Epithelial cell of prostate (primary cell): ENCODE data around the gene CSTPP1.
A peak's percentile ranks its signal among the peaks of the same experiment; 100 is the strongest.
"Not testable (repeated sequence)": the region's sequence is repeated elsewhere in the genome, so short reads cannot be mapped to it uniquely, and the experiment has no call there.

Experiments
- DNase-seq: peaks from one replicate; pipeline ENCODE4 v3.0.0-alpha.2; 2011; ENCODE audit warnings: low read depth, low spot score
- H3K27ac ChIP-seq: fragments of 450-650 bp; 2 replicates; pipeline ENCODE4 v1.5.1; 2017; ENCODE audit warnings: mild to moderate bottlenecking

Gene CSTPP1

DNA sequence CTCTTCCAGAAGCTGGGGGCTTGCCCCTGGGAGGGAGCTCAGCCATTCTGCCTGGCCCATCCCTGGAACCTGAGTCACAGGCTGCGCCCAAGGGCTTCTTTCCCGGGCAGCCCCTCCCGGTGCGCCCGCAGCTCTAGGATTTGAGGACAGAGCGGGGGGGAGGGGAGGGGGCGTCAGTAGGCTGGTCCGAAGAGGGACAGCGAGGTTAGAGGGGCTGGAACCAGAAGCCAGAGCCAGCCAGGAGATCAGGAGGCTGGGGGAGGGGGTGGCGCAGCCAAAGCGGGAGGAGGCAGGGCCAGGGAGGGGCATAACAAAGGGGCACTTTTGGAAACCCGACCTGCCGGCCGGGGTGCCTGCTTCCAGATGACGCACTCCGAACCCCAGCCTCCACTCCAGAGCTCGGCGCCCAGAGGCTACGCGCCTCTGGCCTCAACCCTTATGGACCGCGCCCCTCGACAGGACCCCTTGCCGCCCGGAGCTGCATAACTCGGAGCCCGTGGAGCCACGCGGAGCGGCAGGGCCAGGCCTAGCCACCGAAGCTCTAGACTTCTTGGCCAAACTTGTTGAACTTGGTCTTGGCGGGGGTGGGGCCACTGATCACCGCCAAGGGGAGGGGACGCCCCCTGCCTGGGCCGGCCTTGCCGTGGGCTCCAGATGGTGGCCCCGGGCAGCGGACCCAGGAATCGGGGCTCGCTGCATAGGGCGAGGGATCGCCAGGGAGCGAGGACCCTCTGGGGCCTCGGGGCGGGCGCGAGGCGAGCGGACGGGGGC is 248.9 kb downstream of the CSTPP1 start:
- peak overlapping the region; percentile 89 for H3K27ac ChIP-seq

DNA sequence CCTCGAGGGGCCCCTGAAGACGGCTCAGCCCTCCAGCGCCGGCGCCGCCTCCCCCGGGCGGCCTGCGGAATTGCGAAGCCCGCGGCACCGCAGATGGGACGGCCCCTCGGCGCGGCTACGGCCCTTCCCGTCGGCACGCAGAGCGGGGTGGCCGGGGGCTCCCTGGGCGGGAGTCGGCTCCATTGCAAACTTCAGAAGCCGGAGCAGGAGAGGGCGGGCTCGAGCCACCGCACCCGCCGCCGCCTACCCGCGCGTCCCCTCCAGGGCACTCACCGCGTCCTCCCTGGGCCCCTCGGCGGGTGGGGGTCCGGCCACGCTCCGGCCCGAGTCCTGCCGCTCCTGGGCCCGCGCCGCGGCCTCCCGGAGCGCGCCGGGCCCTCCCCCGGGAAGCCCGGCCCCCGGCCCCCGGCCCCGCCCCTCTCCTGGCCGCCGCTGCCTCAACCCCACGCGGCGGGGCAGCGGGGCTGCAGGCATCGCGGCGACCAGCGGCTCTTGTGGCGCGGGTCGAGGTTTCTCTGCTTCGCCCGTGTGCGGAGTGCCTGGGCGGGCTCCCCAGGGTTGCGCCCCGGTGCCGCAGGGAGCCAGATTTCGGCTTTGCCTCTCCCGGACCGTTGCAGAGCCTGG is 249.6 kb downstream of the CSTPP1 start, which contains the start of gene PACSIN3:
Gene PACSIN3, minus strand, starts transcription at position 359 of the 624 bp plus-strand sequence. CDS start 3,707 bp downstream, outside the sequence.
- H3K27ac ChIP-seq, result peak within 1 kb of the TSS; percentile 89
- no peak for DNase-seq

More for the DNA sequence above, 248.9 kb downstream of the CSTPP1 start:
- DNase-seq, result no peak

DNA sequence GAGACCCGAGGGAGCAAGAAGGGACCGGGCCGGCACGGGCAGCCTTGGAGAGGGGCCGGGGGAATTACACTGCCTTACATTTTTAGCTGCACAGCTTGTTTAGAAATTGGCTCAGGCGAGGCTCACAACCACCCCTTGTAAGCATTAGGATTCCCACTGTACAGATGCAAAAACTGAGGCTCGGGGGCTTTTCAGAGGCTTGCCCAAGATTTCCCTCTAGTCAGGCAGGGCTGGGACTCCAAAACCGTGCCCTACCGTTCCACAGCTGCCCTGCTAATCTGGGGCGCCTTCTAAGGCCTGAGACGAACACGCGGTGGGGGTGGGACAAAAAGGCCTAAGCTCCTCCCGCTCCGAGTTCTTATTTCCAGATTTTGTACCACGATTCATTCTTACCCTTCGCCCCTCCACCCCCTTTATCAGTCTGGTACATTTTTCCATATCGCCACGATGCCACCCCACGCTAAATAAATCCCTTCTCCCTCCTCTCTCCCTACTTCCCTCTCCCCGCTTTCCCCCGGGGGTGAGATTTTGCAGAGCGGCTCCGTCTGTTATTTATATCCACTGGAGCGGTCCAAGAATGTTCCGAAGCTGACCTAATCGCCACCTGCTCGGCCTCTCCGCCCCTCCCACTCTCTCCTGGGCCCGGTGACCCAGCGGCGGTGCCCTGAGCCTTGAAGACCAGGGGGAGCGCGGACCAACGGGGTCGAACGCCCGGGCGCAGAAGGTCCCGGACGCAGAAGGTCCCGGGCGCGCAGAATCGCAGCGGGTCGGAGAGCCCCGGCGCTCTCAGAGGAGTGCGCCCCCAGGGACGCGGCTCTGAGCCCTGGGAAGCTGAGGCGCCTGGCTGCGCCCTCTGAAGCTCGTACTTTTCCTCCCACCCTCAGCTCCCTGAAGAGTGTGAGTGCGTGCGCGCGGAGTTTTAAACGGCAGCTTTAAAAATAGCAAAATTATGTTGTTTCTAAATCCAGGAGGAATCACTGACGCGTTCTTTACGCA is 250.4 kb downstream of the CSTPP1 start:
- DNase-seq, result no peak

DNA sequence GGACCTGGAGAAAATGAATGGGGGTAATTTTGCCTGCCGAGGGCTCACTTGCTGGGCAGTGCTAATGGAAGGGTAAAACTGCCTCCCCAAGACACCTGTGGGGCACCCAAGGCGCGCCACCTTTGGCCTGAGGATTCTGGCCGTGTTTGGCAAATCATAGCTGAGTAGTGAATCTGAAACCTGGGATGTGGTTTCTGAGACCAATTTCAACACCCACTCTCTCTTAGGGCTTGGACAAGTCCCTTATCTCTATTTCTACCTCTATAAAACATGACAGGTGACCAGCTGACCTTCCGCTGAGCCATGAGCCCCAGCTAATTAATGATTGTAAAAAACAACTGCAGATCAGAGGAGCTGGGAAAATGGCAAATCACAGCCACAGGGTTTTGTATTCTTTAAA is 251.2 kb downstream of the CSTPP1 start:
- DNase-seq, result no peak
- peak overlapping the region; percentile 89 for H3K27ac ChIP-seq

More for the DNA sequence above, 250.4 kb downstream of the CSTPP1 start:
- H3K27ac ChIP-seq, result peak overlapping the region; percentile 89

DNA sequence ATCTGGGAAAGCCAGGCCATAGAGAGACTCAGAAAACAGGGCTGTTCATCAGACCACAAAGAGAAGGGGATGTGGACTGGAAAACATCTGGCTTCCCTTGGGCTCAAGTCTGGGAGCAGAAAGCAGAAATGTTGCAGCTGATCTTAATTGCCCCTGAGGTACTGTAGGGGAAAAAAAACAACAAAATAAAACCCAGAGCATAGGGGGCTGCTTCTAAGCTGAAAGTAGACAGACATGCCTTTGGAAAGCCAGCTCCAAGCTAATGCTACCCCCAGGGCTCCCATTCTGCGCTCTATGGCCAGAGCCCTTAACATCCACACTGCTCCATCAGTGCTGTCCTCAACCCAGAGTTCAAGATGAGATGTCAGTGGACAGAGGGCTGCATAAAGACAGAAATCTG is 251.7 kb downstream of the CSTPP1 start:
- DNase-seq, result no peak
- H3K27ac ChIP-seq, result peak overlapping the region; percentile 89

DNA sequence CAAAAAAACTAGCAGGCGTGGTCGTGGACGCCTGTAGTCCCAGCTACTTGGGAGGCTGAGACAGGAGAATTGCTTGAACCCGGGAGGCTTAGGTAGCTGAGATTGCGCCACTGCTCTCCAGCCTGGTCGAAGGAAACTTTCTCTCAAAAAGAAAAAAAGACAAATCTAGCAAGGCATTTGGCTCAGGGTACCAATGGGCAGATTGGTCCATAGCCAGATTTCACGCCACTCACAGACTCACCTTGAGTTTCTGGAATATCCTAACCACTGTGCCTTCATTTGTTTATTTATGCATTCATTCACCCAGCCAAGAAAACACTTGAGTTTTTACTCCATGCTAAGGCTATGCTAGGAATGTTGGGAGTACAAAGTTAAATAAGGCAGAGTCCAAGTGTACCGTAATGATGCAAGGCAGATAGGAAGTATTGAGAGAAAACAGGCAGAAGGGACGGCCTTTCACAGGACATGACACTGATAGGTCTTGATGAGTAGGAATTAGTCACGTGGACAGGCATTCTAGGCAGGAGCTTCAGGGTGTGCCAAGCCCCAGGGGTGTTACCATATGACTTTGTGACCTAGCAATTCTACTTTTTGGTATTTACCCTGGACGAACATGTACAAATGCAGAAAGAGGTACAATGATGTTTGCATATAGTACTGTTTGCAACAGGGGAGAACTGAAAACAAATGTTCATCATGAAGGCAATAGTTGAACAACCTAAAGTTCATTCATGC is 252.7 kb downstream of the CSTPP1 start:
- peak overlapping the region; percentile 89 for H3K27ac ChIP-seq
- peak; percentile 74 for DNase-seq

DNA sequence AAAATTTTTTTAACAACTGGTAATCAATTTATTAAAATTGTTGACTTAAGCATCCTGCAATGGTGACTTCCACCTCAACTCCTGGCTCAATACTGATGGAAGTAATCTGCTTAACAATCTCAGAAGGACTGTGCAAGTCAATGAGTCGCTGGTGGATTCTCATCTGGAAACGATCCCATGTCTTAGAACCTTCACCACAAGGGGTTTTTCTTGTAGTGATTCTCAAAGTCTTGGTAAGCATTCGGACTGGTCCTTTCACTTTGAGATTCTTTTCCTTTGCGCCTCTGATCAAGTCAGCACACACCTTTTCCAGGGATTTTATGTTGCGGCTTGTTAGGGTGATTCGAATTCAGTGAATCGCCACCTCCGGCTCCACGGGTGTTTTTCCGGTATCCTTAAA is 254.6 kb downstream of the CSTPP1 start:
- not testable (repeated sequence) for H3K27ac ChIP-seq, DNase-seq

DNA sequence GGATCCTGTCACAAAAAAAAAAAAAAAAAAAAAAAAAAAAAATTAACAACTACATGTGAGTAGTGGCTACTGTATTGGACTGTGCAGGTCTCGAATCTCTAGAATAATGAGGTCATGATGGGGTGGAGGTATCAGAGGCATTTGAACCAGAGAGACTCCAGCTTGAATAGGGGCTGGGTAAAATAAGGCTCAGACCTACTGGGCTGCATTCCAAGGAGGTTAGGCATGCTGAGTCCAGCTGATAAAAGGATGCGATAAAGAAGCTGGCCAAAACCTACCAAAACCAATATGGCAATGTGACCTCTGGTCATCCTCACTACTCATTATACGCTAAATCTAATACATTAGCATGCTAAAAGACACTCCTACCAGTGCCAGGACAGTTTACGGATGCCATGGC is 255.6 kb downstream of the CSTPP1 start:
- H3K27ac ChIP-seq, result no peak overlapping the region
- no peak for DNase-seq

DNA sequence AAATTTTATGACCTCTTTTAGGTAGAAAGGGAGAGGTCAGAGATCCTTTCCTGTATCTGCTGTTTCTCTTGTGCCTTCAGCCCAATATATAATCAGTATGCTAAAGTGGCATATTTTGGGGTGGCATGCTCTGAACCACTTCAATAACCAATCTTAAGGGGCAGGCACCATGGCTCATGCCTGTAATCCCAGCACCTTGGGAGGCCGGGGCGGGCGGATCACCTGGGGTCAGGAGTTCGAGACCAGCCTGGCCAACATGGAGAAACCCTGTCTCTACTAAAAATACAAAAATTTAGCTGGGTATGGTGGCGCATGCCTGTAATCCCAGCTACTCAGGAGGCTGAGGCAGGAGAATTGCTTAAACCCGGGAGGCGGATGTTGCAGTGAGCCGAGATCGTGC is 261.6 kb downstream of the CSTPP1 start:
- H3K27ac ChIP-seq, DNase-seq: not testable (repeated sequence)

DNA sequence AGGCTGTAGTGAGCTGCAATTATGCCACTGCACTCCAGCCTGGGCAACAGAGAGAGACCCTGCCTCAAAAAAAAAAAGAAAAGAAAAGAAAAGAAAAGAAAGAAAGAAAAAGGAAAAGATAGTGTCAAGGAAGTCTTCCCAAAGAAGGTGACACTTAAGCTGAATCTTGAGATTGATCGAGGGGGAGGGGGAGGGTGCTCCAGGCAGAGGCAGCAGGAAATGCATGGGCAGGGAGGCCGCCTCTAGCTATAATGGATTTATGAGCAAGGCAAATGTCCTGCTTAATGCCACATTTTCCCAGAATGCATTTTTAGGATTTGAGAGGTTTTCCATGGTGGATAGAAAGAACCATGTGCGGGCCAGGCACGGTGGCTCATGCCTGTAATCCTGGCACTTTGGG is 264.5 kb downstream of the CSTPP1 start:
- no peak overlapping the region for H3K27ac ChIP-seq
- no peak for DNase-seq

DNA sequence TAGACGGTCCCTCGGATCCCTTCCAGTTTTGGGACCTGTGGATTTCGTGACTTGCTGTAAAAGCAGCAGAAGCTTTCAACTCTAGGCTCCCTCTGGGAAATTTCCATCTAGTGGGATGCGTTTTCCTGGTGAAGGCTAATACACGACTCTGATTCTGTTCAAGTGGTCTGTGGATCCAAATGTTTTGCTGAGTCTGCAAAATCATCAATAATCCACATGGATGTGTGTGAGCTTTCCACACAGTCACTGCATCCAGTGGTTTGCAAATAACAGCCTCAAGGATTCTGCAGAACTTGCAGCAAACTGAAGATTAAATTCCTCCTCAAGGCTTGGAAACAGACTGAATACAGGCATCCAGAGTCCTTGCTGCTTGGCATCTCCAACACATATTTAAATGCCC is 266.0 kb downstream of the CSTPP1 start:
- DNase-seq, result no peak
- no peak overlapping the region for H3K27ac ChIP-seq

DNA sequence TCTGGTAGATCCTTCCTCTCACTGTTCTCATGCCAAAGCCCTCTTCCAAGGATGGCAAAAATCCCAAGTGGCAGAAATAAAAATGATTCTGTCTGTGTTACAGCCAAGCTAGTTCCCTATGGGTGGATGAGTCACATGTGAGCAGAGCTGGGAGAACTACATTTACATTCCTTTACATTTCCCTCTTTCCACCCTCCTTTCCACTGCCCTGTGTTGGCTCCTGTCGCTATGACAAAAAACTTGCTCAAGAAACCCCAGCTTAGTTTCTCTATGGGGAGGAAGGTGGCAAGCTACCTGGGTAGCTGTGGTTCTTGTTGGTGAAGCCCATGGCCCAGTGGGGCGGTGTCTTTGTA is 268.1 kb downstream of the CSTPP1 start:
- H3K27ac ChIP-seq, result peak overlapping the region; percentile 53
- no peak for DNase-seq

DNA sequence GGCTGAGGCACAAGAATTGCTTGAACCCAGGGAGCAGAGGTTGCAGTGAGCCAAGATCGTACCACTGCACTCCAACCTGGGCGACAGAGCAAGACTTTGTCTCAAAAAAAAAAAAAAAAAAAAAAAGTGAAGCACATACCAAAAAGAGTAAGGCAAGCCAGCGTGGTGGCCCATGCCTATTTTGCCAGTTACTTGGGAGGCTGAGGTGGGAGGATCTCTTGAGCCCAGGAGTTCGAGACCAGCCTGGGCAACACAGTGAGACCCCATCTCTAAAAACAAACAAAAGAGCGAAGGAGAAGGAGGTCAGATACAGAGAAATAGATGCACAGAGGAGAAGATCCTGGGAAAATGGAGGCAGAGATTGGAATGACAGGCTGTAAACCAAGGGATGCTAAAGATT is 270.0 kb downstream of the CSTPP1 start:
- not testable (repeated sequence) for H3K27ac ChIP-seq, DNase-seq

DNA sequence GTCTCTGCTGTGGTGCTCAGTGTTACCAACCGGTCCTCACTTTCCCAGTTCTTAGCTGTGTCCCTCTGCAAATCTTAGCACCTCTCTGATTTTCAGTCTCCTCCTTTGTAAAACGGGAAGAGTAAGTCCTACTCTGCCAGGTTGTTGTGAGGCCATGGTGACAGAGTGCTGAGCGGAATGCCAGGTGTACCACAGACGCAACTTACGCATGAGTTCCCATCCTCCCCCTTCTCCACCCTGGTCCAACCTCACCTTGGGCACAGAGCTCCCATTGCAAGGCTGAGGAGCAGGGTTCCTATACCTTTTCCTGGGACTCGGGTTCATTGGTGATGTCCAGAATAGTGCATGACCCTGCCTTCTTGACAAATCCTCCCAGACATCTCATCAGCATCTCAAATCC is 270.9 kb downstream of the CSTPP1 start:
- DNase-seq, result no peak
- no peak overlapping the region for H3K27ac ChIP-seq

DNA sequence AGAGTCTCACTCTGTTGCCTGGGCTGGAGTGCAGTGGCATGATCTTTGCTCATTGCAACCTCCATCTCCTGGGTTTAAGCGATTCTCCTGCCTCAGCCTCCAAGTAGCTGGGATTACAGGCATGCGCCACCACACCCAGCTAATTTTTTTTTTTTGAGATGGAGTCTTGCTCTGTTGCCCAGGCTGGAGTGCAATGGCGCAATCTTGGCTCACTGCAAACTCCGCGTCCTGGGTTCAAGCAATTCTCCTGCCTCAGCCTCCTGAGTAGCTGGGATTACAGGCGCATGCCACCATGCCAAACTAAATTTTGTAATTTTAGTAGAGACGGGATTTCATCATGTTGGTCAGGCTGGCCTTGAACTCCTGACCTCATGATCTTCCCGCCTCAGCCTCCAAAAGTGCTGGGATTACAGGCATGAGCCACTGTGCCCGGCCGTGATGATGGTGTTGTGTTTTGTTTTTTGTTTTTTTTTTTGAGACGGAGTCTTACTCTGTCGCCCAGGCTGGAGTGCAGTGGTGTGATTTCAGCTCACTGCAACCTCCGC is 271.5 kb downstream of the CSTPP1 start:
- not testable (repeated sequence) for DNase-seq, H3K27ac ChIP-seq

DNA sequence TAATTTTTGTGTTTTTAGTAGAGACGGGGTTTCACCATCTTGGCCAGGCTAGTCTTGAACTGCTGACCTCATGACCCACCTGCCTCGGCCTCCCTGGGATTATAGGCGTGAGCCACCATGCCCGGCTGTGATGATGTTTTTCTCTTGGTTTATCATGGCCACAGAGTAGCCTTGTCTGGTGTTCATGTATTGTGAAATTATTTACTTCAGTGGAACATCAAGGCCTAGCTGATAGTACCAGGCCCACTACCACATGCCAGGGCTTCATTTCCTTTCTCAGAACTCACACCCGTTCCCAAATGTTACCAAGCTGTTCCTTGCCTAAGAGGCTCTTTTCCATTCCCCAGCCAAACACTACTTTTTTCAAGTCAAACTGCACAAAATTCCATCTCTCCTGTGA is 272.1 kb downstream of the CSTPP1 start:
- no peak overlapping the region for H3K27ac ChIP-seq
- DNase-seq, result no peak
